Activated T-helper 1 cell treated with anti-CD3 and anti-CD28 coated beads, Interleukin-12 subunit alpha, Interleukin-12 subunit beta, Interleukin-2, Interleukin-4 antibody, amounts not matched to agents 30 ng/mL and 10 ng/mL and 1 ng/mL, durations not matched to agents 14 hours and 24 hours and 36 hours (primary cell): ENCODE results near the gene TRAPPC2L. TPM values are rescaled to one million over a fixed set of nuclear protein-coding genes. Genes with fewer than 3 reads are reported as not detected.

Experiments
- DNase-seq: peaks from one replicate; pipeline ENCODE4 v3.0.0; 2021; ENCODE audit warnings: low spot score
- H3K27ac Mint-ChIP-seq: one replicate; pipeline ENCODE4 v1.8.0; 2021; ENCODE audit warnings: mild to moderate bottlenecking, mixed read lengths
- H3K27me3 Mint-ChIP-seq: one replicate; pipeline ENCODE4 v1.8.0; 2022; ENCODE audit warnings: mild to moderate bottlenecking, moderate library complexity, mixed read lengths; ENCODE audit not compliant: insufficient read depth
- H3K36me3 Mint-ChIP-seq: one replicate; pipeline ENCODE4 v1.8.0; 2021; ENCODE audit warnings: low read depth, mixed read lengths
- H3K4me1 Mint-ChIP-seq: one replicate; pipeline ENCODE4 v1.8.0; 2021; ENCODE audit warnings: low read depth, mixed read lengths
- H3K4me3 Mint-ChIP-seq: one replicate; pipeline ENCODE4 v1.8.0; 2021; ENCODE audit warnings: mild to moderate bottlenecking, moderate library complexity, mixed read lengths
- H3K9me3 Mint-ChIP-seq: one replicate; pipeline ENCODE4 v1.8.0; 2021; ENCODE audit warnings: mixed read lengths
- intact Hi-C: fragments of 100-400 bp; cut with micrococcal nuclease; formaldehyde crosslinking; loops from one replicate; pipeline ENCODE4 v1.15.1; 2024
- total RNA-seq: library from RNA; stranded (reverse); gene quantifications from 2 replicates; pipeline ENCODE4 v1.2.3, GENCODE V29; 2022

The TRAPPC2L gene
- total RNA-seq, result 63.1 and 65.4 TPM in 2 replicates

- Mint-ChIP-seq H3K4me1 (peaks cover 25% of the 10 kb centered on the region), H3K27ac (peak within 1 kb of the TSS; percentile 88), H3K27me3 (no peaks in the 10 kb centered on the region), H3K4me3 (peak within 1 kb of the TSS; percentile 96), H3K36me3 (peaks cover 8% of the 10 kb centered on the region), H3K9me3 (no peaks in the 10 kb centered on the region)
- intact Hi-C loops, result loop anchor here (1.0 to 5.0 kb wide), 15 partner anchors 41 to 634 kb away; partner anchors contain the start of genes ANKRD11, CDH15, CDT1 and CTU2
- DNase-seq, result peak; percentile 98
Measured at GRCh38 chr16:88856828-88857727, at the start of gene TRAPPC2L, which contains the start of gene GALNS. TSS of gene TRAPPC2L (plus strand) at chr16:88857127. CDS start at chr16:88857151, 24 bp downstream. TSS of gene GALNS (minus strand) at chr16:88856947. CDS start at chr16:88856877, 70 bp downstream.

- peaks cover 13% of the 10 kb centered on the region for H3K36me3 Mint-ChIP-seq
- peaks cover 11% of the 10 kb centered on the region for H3K4me1 Mint-ChIP-seq
- H3K9me3 Mint-ChIP-seq, result no peaks in the 10 kb centered on the region
Measured at GRCh38 chr16:88807142-88807625, 49.7 kb upstream of the TRAPPC2L start.

GRCh38 chr16:88807626-88808453, 49.1 kb upstream of the TRAPPC2L start:
- Mint-ChIP-seq H3K27me3 (no peaks in the 10 kb centered on the region), H3K4me3 (peak overlapping the region; percentile 58), H3K27ac (peak overlapping the region; percentile 23), H3K36me3 (peaks cover 13% of the 10 kb centered on the region), H3K9me3 (no peaks in the 10 kb centered on the region), H3K4me1 (peaks cover 11% of the 10 kb centered on the region)
- no peak for DNase-seq
- intact Hi-C loops, result no loop called here

More at GRCh38 chr16:88807142-88807625, 49.7 kb upstream of the TRAPPC2L start:
- no peak for DNase-seq
- no peaks in the 10 kb centered on the region for H3K27me3 Mint-ChIP-seq
- H3K27ac Mint-ChIP-seq, result no peak overlapping the region
- intact Hi-C loops, result no loop called here
- H3K4me3 Mint-ChIP-seq, result peak overlapping the region; percentile 37

- Mint-ChIP-seq H3K27ac (peak overlapping the region; percentile 40), H3K4me3 (peak overlapping the region; percentile 90), H3K4me1 (peaks cover 11% of the 10 kb centered on the region), H3K36me3 (peaks cover 13% of the 10 kb centered on the region), H3K9me3 (no peaks in the 10 kb centered on the region), H3K27me3 (no peaks in the 10 kb centered on the region)
- DNase-seq, result no peak
- intact Hi-C loops, result no loop called here
Measured at GRCh38 chr16:88809068-88809675, 47.8 kb upstream of the TRAPPC2L start.

- intact Hi-C loops, result loop anchor here (2.0 to 5.0 kb wide), 2 partner anchors 27 to 753 kb away; partner anchors contain the start of gene RPL13
Measured at GRCh38 chr16:88809676-88810165, 47.2 kb upstream of the TRAPPC2L start.

GRCh38 chr16:88810166-88810911, 46.6 kb upstream of the TRAPPC2L start:
- Mint-ChIP-seq H3K9me3 (no peaks in the 10 kb centered on the region), H3K4me1 (peaks cover 11% of the 10 kb centered on the region), H3K4me3 (peak overlapping the region; percentile 90), H3K27ac (peak overlapping the region; percentile 96), H3K27me3 (no peaks in the 10 kb centered on the region), H3K36me3 (peaks cover 13% of the 10 kb centered on the region)
- DNase-seq, result no peak
- intact Hi-C loops, result loop anchor here (2.0 to 5.0 kb wide), 2 partner anchors 28 to 752 kb away; partner anchors contain the start of gene RPL13

More at GRCh38 chr16:88809676-88810165, 47.2 kb upstream of the TRAPPC2L start:
- H3K4me3 Mint-ChIP-seq, result peak overlapping the region; percentile 90
- no peaks in the 10 kb centered on the region for H3K27me3 Mint-ChIP-seq
- DNase-seq, result no peak
- peak overlapping the region; percentile 40 for H3K27ac Mint-ChIP-seq
- peaks cover 11% of the 10 kb centered on the region for H3K4me1 Mint-ChIP-seq
- no peaks in the 10 kb centered on the region for H3K9me3 Mint-ChIP-seq
- H3K36me3 Mint-ChIP-seq, result peaks cover 13% of the 10 kb centered on the region

GRCh38 chr16:88810912-88811768, 45.8 kb upstream of the TRAPPC2L start:
- peaks cover 11% of the 10 kb centered on the region for H3K4me1 Mint-ChIP-seq
- intact Hi-C loops, result loop anchor here (1.0 to 5.0 kb wide), 3 partner anchors 8 to 751 kb away; partner anchors contain the start of genes CDT1 and RPL13
- no peaks in the 10 kb centered on the region for H3K9me3 Mint-ChIP-seq
- H3K27me3 Mint-ChIP-seq, result no peaks in the 10 kb centered on the region
- H3K36me3 Mint-ChIP-seq, result peaks cover 13% of the 10 kb centered on the region
- peak overlapping the region; percentile 90 for H3K4me3 Mint-ChIP-seq
- peak; percentile 65 for DNase-seq
- H3K27ac Mint-ChIP-seq, result peak overlapping the region; percentile 96

GRCh38 chr16:88811769-88812512, 45.0 kb upstream of the TRAPPC2L start, which contains the start of gene APRT:
TSS of gene APRT (minus strand) at chr16:88811928. CDS start at chr16:88811899, 29 bp downstream.
- peak within 1 kb of the TSS; percentile 90 for H3K4me3 Mint-ChIP-seq
- H3K9me3 Mint-ChIP-seq, result no peaks in the 10 kb centered on the region
- intact Hi-C loops, result loop anchor here (1.0 to 5.0 kb wide), 9 partner anchors 9 to 750 kb away; partner anchors contain the start of genes CDH15, CDT1, RPL13 and TRAPPC2L
- peaks cover 11% of the 10 kb centered on the region for H3K4me1 Mint-ChIP-seq
- no peaks in the 10 kb centered on the region for H3K27me3 Mint-ChIP-seq
- DNase-seq, result peak; percentile 97
- peaks cover 13% of the 10 kb centered on the region for H3K36me3 Mint-ChIP-seq
- peak within 1 kb of the TSS; percentile 98 for H3K27ac Mint-ChIP-seq

GRCh38 chr16:88812513-88813268, 44.2 kb upstream of the TRAPPC2L start:
- Mint-ChIP-seq H3K27me3 (no peaks in the 10 kb centered on the region), H3K36me3 (peaks cover 11% of the 10 kb centered on the region), H3K27ac (peak overlapping the region; percentile 93), H3K4me3 (peak overlapping the region; percentile 84), H3K9me3 (no peaks in the 10 kb centered on the region), H3K4me1 (peaks cover 11% of the 10 kb centered on the region)
- no peak for DNase-seq
- intact Hi-C loops, result loop anchor here (1.0 to 5.0 kb wide), 7 partner anchors 45 to 750 kb away; partner anchors contain the start of genes CDH15, RPL13 and TRAPPC2L
